HG02763 (cell line): Measurements from ENCODE around the gene A2M.

ENCODE experiments used
- ATAC-seq: cut with Tn5 transposase; IDR thresholded peaks from one replicate; pipeline ENCODE4 v1.9.1; 2021; ENCODE audit warnings: mild to moderate bottlenecking, moderate library complexity; ENCODE audit not compliant: unreplicated experiment

A2M gene

GRCh38 chr12:9074484-9075137 lies 41.1 kb downstream of the A2M start:
- no peak for ATAC-seq

GRCh38 chr12:9073076-9073475 lies 42.6 kb downstream of the A2M start:
- ATAC-seq, result no peak

GRCh38 chr12:9072481-9073038 lies 43.2 kb downstream of the A2M start:
- no peak for ATAC-seq

- no peak for ATAC-seq
Observed at GRCh38 chr12:9071969-9072368, 43.8 kb downstream of the A2M start.

GRCh38 chr12:9071518-9071917 lies 44.2 kb downstream of the A2M start:
- no peak for ATAC-seq

- no peak for ATAC-seq
Observed at GRCh38 chr12:9070351-9070750, 45.4 kb downstream of the A2M start.

GRCh38 chr12:9068600-9068999 lies 47.1 kb downstream of the A2M start:
- no peak for ATAC-seq

- no peak for ATAC-seq
Observed at GRCh38 chr12:9068086-9068485, 47.6 kb downstream of the A2M start.

GRCh38 chr12:9066755-9067423 lies 48.8 kb downstream of the A2M start:
- ATAC-seq, result no peak

- ATAC-seq, result no peak
Observed at GRCh38 chr12:9066183-9066623, 49.5 kb downstream of the A2M start.

GRCh38 chr12:9065607-9065856 lies 50.2 kb downstream of the A2M start:
- ATAC-seq, result no peak

GRCh38 chr12:9064815-9065606 lies 50.7 kb downstream of the A2M start:
- no peak for ATAC-seq

- no peak for ATAC-seq
Observed at GRCh38 chr12:9064201-9064814, 51.4 kb downstream of the A2M start.

- no peak for ATAC-seq
Observed at GRCh38 chr12:9052610-9053009, 63.1 kb downstream of the A2M start.

- ATAC-seq, result no peak
Observed at GRCh38 chr12:9051158-9051550, 64.6 kb downstream of the A2M start.

- ATAC-seq, result no peak
Observed at GRCh38 chr12:9050521-9051157, 65.1 kb downstream of the A2M start.

- ATAC-seq, result no peak
Observed at GRCh38 chr12:9049520-9050133, 66.1 kb downstream of the A2M start.

- ATAC-seq, result no peak
Observed at GRCh38 chr12:9048930-9049329, 66.8 kb downstream of the A2M start.

- no peak for ATAC-seq
Observed at GRCh38 chr12:9047105-9047504, 68.6 kb downstream of the A2M start.

- ATAC-seq, result no peak
Observed at GRCh38 chr12:9043766-9044165, 72.0 kb downstream of the A2M start.

GRCh38 chr12:9041321-9041720 lies 74.4 kb downstream of the A2M start:
- no peak for ATAC-seq
